Natural killer cell (primary cell): ENCODE measurements around the gene CNOT1. TPM values are rescaled to one million over a fixed set of nuclear protein-coding genes. Genes with fewer than 3 reads are reported as not detected.

Source experiments
- ATAC-seq, 3 donors: fragments of 150-1000 bp in 2 of 3; fragments of 200-7000 bp in 1 of 3; cut with Tn5 transposase; 1 replicate in 1 of 3; 2 replicates in 2 of 3; pipeline ENCODE4 v1.10.0; 2021; ENCODE audit warnings: mild to moderate bottlenecking in 2 of 3, moderate library complexity in 2 of 3
- DNase-seq, 2 donors: peaks; one replicate each; pipeline versions ENCODE4 v3.0.0 to v3.0.0-alpha.2; 2013 to 2021; ENCODE audit warnings: mixed read lengths in 1 of 2
- H3K27ac ChIP-seq: one replicate; pipeline ENCODE4 v1.5.1; 2013; ENCODE audit warnings: mild to moderate bottlenecking, low read length
- H3K27me3 ChIP-seq: one replicate; pipeline ENCODE4 v1.6.1; 2013; ENCODE audit warnings: low read length; ENCODE audit not compliant: control insufficient read depth, insufficient read depth
- H3K36me3 ChIP-seq: one replicate; pipeline ENCODE4 v1.6.1; 2013; ENCODE audit warnings: low read length; ENCODE audit not compliant: control insufficient read depth, insufficient read depth
- H3K4me1 ChIP-seq: one replicate; pipeline ENCODE4 v1.6.1; 2013; ENCODE audit warnings: low read length; ENCODE audit not compliant: control insufficient read depth, insufficient read depth
- H3K4me3 ChIP-seq: one replicate; pipeline ENCODE4 v1.5.1; 2013; ENCODE audit warnings: low read length
- H3K9me3 ChIP-seq: one replicate; pipeline ENCODE4 v1.6.1; 2013; ENCODE audit warnings: low read length; ENCODE audit not compliant: control insufficient read depth, insufficient read depth
- H3K27ac Mint-ChIP-seq, 2 donors: one replicate each; pipeline ENCODE4 v1.8.0; 2022; ENCODE audit warnings: mild to moderate bottlenecking in 2 of 2, mixed read lengths in 2 of 2, moderate library complexity in 1 of 2
- H3K27me3 Mint-ChIP-seq, 2 donors: one replicate each; pipeline ENCODE4 v1.8.0; 2022; ENCODE audit warnings: low read depth in 2 of 2, mixed read lengths in 2 of 2
- H3K36me3 Mint-ChIP-seq: one replicate; pipeline ENCODE4 v1.8.0; 2022; ENCODE audit warnings: mixed read lengths
- H3K4me1 Mint-ChIP-seq, 2 donors: one replicate each; pipeline ENCODE4 v1.8.0; 2022; ENCODE audit warnings: mixed read lengths in 2 of 2
- H3K4me3 Mint-ChIP-seq: one replicate; pipeline ENCODE4 v1.8.0; 2022; ENCODE audit warnings: mild to moderate bottlenecking, moderate library complexity, mixed read lengths
- H3K9me3 Mint-ChIP-seq, 2 donors: one replicate each; pipeline ENCODE4 v1.8.0; 2022; ENCODE audit warnings: mixed read lengths in 2 of 2
- CTCF ChIP-seq: fragments of 200-600 bp; IDR thresholded peaks from one replicate; pipeline ENCODE4 v1.8.0; 2022; ENCODE audit warnings: antibody characterized with exemption
- WGBS: methylation state at CpG from one replicate; pipeline ENCODE4 v1.1.7; 2013; ENCODE audit warnings: missing lambda C conversion rate; ENCODE audit not compliant: insufficient coverage; 5-methylcytosine and 5-hydroxymethylcytosine counted together
- intact Hi-C: fragments of 100-400 bp; cut with micrococcal nuclease; formaldehyde crosslinking; loops from one replicate; pipeline ENCODE4 v1.14.2; 2022
- total RNA-seq, 4 donors: library from RNA; stranded (reverse); fragments of 120-200 nt in 1 of 4; gene quantifications; one replicate each; pipeline versions ENCODE4 v1.2.3 to v1.2.4, GENCODE V29; 2013 to 2022

Gene CNOT1
- total RNA-seq, 3 donors from 2014 or later (not counting 1 experiment from before 2014, with no cell fraction given): 242 to 275 (median 249) TPM

GRCh38 chr16:58620396-58620795 is 9.2 kb downstream of the CNOT1 start:
- Histone ChIP-seq H3K36me3 (peaks cover 48% of the 10 kb centered on the region), H3K9me3 (no peaks in the 10 kb centered on the region), H3K27me3 (no peaks in the 10 kb centered on the region), H3K4me1 (peaks cover 10% of the 10 kb centered on the region), H3K4me3 (no peak overlapping the region), H3K27ac (no peak overlapping the region)
- no peak for TF ChIP-seq CTCF
- Mint-ChIP-seq H3K9me3 (no peaks in the 10 kb centered on the region), H3K4me3 (no peak overlapping the region), H3K4me1 (peaks cover 24 to 42% of the 10 kb centered on the region in 2 donors), H3K27ac (peak overlapping the region; percentile 68 to 73), H3K27me3 (no peaks in the 10 kb centered on the region), H3K36me3 (no peaks in the 10 kb centered on the region)
- ATAC-seq: no peak
- no peak for DNase-seq
- intact Hi-C loops: no loop called here
- WGBS: 93% methylated on average over 9 of the region's 10 CpGs

- Mint-ChIP-seq H3K4me1 (peaks cover 8 to 24% of the 10 kb centered on the region in 2 donors), H3K9me3 (no peaks in the 10 kb centered on the region), H3K36me3 (no peaks in the 10 kb centered on the region), H3K4me3 (no peak overlapping the region), H3K27ac (no peak overlapping the region), H3K27me3 (no peaks in the 10 kb centered on the region)
- ATAC-seq (no peak), DNase-seq (no peak)
- no peak overlapping the region for H3K27ac ChIP-seq
- WGBS: 90% methylated on average over 2 of the region's 3 CpGs
- no peak for TF ChIP-seq CTCF
- no peaks in the 10 kb centered on the region for H3K27me3 ChIP-seq
- no peak overlapping the region for H3K4me3 ChIP-seq
- H3K9me3 ChIP-seq: no peaks in the 10 kb centered on the region
- peaks cover 22% of the 10 kb centered on the region for H3K36me3 ChIP-seq
- H3K4me1 ChIP-seq: peaks cover 7% of the 10 kb centered on the region
- intact Hi-C loops: no loop called here
Observed at GRCh38 chr16:58615280-58615679, 14.3 kb downstream of the CNOT1 start.

- WGBS: 90% methylated on average over 6 of the region's 6 CpGs
- no peak overlapping the region for H3K27ac Mint-ChIP-seq
Observed at GRCh38 chr16:58614860-58615259, 14.8 kb downstream of the CNOT1 start.

More at GRCh38 chr16:58614860-58615259, 14.8 kb downstream of the CNOT1 start:
- peaks cover 7 to 24% of the 10 kb centered on the region in 2 donors for H3K4me1 Mint-ChIP-seq
- H3K4me3 Mint-ChIP-seq: no peak overlapping the region
- intact Hi-C loops: no loop called here
- DNase-seq: no peak
- Histone ChIP-seq H3K27me3 (no peaks in the 10 kb centered on the region), H3K9me3 (no peaks in the 10 kb centered on the region), H3K4me1 (peaks cover 7% of the 10 kb centered on the region), H3K27ac (no peak overlapping the region), H3K4me3 (no peak overlapping the region), H3K36me3 (peaks cover 18% of the 10 kb centered on the region)
- no peaks in the 10 kb centered on the region for H3K27me3 Mint-ChIP-seq
- H3K9me3 Mint-ChIP-seq: no peaks in the 10 kb centered on the region
- H3K36me3 Mint-ChIP-seq: no peaks in the 10 kb centered on the region
- no peak for ATAC-seq
- TF ChIP-seq CTCF: no peak
